Endothelial cell (in vitro differentiated cells): ENCODE results near the gene IL21R. TPM values are rescaled to one million over a fixed set of nuclear protein-coding genes. Genes with fewer than 3 reads are reported as not detected.
A peak's percentile ranks its signal among the peaks of the same experiment; 100 is the strongest.

Experiments used
- DNase-seq: peaks from one replicate; pipeline ENCODE4 v3.0.0; 2021; ENCODE audit warnings: low spot score
- H3K27ac Mint-ChIP-seq: one replicate; pipeline ENCODE4 v1.8.0; 2021; ENCODE audit warnings: mixed read lengths, inconsistent platforms; ENCODE audit not compliant: unreplicated experiment
- H3K27me3 Mint-ChIP-seq: one replicate; pipeline ENCODE4 v1.8.0; 2021; ENCODE audit warnings: mild to moderate bottlenecking, moderate library complexity, mixed read lengths, inconsistent platforms; ENCODE audit not compliant: unreplicated experiment
- H3K36me3 Mint-ChIP-seq: one replicate; pipeline ENCODE4 v1.8.0; 2021; ENCODE audit warnings: mild to moderate bottlenecking, low read depth, mixed read lengths, inconsistent platforms; ENCODE audit not compliant: unreplicated experiment
- H3K4me1 Mint-ChIP-seq: one replicate; pipeline ENCODE4 v1.8.0; 2021; ENCODE audit warnings: mild to moderate bottlenecking, mixed read lengths, inconsistent platforms; ENCODE audit not compliant: unreplicated experiment
- H3K4me3 Mint-ChIP-seq: one replicate; pipeline ENCODE4 v1.8.0; 2021; ENCODE audit warnings: mild to moderate bottlenecking, mixed read lengths, inconsistent platforms; ENCODE audit not compliant: unreplicated experiment
- H3K9me3 Mint-ChIP-seq: one replicate; pipeline ENCODE4 v1.8.0; 2021; ENCODE audit warnings: mixed read lengths, inconsistent platforms; ENCODE audit not compliant: unreplicated experiment
- total RNA-seq: library from RNA; stranded (reverse); fragmentation: NEBNext Ultra II Directional; extraction: Animal tissue kit (Norgen Biotek cat#: 25700); gene quantifications from one replicate; pipeline ENCODE4 v1.2.1, GENCODE V29; 2021; ENCODE audit not compliant: unreplicated experiment
- TF ChIP-seq, protein P1 (sequence below): fragments of 200-600 bp; sonication (generic); IDR thresholded peaks from one replicate; pipeline ENCODE4 v1.5.0; 2021; ENCODE audit warnings: antibody characterized with exemption; ENCODE audit not compliant: unreplicated experiment

The IL21R gene
- total RNA-seq, 1 donor from 2014 or later: not detected

DNA sequence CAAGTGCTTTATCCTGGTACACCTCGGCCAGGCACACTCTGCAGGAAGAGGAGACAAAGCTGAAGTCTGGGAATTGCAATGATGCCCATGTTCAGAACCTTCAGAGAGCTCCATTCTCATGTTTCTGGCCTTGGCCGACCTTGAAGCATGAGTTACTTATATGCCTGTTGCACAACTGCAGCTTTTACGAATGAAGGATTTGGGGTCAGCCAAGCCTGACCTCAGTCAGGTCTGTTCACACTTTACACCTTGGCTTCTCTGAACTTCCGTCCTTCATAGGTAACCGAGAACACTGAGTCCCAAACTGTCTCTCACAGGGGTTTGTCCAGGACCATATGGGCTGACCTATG is 81.1 kb downstream of the IL21R start:
- Mint-ChIP-seq H3K4me3 (no peak overlapping the region), H3K27me3 (no peaks in the 10 kb centered on the region), H3K4me1 (no peaks in the 10 kb centered on the region), H3K9me3 (no peaks in the 10 kb centered on the region), H3K36me3 (peaks cover 64% of the 10 kb centered on the region), H3K27ac (no peak overlapping the region)
- DNase-seq: no peak
- TF ChIP-seq, protein P1, sequence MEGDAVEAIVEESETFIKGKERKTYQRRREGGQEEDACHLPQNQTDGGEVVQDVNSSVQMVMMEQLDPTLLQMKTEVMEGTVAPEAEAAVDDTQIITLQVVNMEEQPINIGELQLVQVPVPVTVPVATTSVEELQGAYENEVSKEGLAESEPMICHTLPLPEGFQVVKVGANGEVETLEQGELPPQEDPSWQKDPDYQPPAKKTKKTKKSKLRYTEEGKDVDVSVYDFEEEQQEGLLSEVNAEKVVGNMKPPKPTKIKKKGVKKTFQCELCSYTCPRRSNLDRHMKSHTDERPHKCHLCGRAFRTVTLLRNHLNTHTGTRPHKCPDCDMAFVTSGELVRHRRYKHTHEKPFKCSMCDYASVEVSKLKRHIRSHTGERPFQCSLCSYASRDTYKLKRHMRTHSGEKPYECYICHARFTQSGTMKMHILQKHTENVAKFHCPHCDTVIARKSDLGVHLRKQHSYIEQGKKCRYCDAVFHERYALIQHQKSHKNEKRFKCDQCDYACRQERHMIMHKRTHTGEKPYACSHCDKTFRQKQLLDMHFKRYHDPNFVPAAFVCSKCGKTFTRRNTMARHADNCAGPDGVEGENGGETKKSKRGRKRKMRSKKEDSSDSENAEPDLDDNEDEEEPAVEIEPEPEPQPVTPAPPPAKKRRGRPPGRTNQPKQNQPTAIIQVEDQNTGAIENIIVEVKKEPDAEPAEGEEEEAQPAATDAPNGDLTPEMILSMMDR: no peak

DNA sequence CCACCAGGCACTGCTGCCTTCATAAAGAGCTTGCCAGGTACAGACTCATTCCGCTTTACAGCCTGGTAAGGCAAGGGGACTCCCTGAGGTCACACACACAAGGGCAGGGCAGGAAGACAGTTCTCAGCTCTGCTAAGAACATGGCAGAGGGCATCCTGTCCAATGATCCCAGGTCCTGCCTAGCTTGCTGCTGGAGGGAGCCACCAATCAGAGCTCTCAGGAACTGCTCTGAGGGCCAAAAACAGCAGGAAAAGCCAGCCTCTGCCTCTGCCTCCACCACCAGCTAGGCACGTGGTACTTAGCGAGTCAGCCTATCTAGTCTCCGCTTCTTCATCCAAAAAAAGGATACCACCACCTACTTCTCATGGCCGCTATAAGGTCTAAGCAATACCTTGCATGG is 81.7 kb downstream of the IL21R start:
- TF ChIP-seq, protein P1: no peak
- no peak for DNase-seq
- H3K27ac Mint-ChIP-seq: no peak overlapping the region

DNA sequence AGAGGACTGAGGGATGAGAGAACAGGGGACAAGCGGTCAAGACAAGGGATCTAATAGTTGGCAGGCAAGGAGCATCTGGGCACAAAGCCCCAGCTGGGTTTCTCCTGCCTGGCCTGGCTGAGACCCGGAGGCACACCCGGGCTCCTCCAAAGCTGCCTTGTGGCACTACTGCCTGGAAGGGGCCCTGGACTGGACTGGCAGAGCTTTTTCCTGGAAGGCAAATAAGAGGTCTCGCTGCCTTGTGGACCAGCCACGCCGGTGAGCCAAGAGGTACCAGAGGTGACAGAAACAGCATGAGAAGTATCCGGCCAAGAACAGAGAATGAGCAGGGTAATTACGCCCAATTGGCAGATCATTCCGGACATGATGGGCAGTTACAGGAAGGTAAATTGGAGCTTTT is 83.2 kb downstream of the IL21R start:
- no peak for DNase-seq
- no peaks in the 10 kb centered on the region for H3K27me3 Mint-ChIP-seq
- peaks cover 78% of the 10 kb centered on the region for H3K36me3 Mint-ChIP-seq
- TF ChIP-seq, protein P1: no peak
- peak overlapping the region; percentile 47 for H3K4me3 Mint-ChIP-seq
- H3K4me1 Mint-ChIP-seq: no peaks in the 10 kb centered on the region
- no peak overlapping the region for H3K27ac Mint-ChIP-seq
- no peaks in the 10 kb centered on the region for H3K9me3 Mint-ChIP-seq

More for the DNA sequence above, 81.7 kb downstream of the IL21R start:
- Mint-ChIP-seq H3K27me3 (no peaks in the 10 kb centered on the region), H3K36me3 (peaks cover 68% of the 10 kb centered on the region), H3K4me3 (peak overlapping the region; percentile 34), H3K4me1 (no peaks in the 10 kb centered on the region), H3K9me3 (no peaks in the 10 kb centered on the region)

DNA sequence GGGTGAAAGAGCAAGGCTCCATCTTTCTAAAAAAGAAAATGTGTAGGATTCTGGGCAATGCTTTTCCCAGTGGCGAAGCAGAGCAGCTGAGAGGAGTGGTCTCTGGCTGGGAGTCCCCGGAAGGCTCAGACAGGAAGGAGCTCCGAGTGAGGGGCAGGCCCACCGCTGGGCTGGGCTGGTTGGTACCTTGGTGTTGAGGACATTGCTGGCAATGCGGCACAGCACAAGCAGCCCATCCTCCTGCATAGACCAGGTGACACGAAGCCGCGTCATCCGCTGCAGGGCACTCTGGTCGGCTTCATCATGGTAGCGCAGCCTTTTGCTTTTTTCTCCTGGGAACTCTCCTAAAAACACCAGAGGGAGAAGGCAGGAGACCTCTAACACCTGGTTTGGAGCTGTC is 83.8 kb downstream of the IL21R start:
- Mint-ChIP-seq H3K36me3 (peaks cover 72% of the 10 kb centered on the region), H3K9me3 (no peaks in the 10 kb centered on the region), H3K27ac (no peak overlapping the region), H3K4me1 (no peaks in the 10 kb centered on the region), H3K27me3 (no peaks in the 10 kb centered on the region), H3K4me3 (no peak overlapping the region)
- DNase-seq: no peak
- TF ChIP-seq, protein P1: no peak

DNA sequence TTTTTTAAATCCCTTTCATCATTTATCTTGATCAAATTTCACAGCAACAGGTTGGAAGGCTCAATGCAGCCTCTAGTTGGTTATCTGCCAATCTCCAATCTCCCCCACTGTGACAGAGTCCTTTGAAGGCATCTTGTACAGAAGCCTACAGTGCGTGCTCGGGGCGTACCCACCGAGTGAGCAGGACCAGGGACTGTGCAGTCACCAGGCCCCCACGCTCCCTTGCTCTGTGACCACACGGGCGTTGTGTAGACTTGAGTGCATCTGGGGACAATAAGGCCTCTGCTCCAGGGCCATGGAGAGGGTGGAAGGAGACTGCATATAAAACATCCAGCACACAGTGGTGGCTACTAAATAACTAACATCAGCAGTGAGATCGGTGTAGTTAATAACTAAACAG is 84.4 kb downstream of the IL21R start:
- H3K27me3 Mint-ChIP-seq: no peaks in the 10 kb centered on the region
- no peaks in the 10 kb centered on the region for H3K9me3 Mint-ChIP-seq
- peaks cover 68% of the 10 kb centered on the region for H3K36me3 Mint-ChIP-seq
- no peak for DNase-seq
- H3K4me1 Mint-ChIP-seq: no peaks in the 10 kb centered on the region
- H3K4me3 Mint-ChIP-seq: no peak overlapping the region
- TF ChIP-seq, protein P1: no peak
- no peak overlapping the region for H3K27ac Mint-ChIP-seq
